Fibroblast of lung (primary cell): ENCODE measurements around the gene CCDC146. TPM values are rescaled to one million over a fixed set of nuclear protein-coding genes. Genes with fewer than 3 reads are reported as not detected.

Source experiments
- DNase-seq, 2 donors: peaks; one replicate each; pipeline versions ENCODE4 v3.0.0 to v3.0.0-alpha.2; 2010; ENCODE audit warnings: low read depth in 2 of 2
- H2AFZ ChIP-seq: 2 replicates; pipeline ENCODE4 v1.5.1; 2012; ENCODE audit warnings: low read length, control low read depth, inconsistent platforms
- H3K27ac ChIP-seq: 2 replicates; pipeline ENCODE4 v1.5.1; 2011; ENCODE audit warnings: low read length, control low read depth; ENCODE audit not compliant: insufficient read depth
- H3K27me3 ChIP-seq: 2 replicates; pipeline ENCODE4 v1.5.1; 2011; ENCODE audit warnings: mild to moderate bottlenecking, low read length; ENCODE audit not compliant: control insufficient read depth, insufficient read depth
- H3K36me3 ChIP-seq: 2 replicates; pipeline ENCODE4 v1.5.1; 2011; ENCODE audit warnings: low read length; ENCODE audit not compliant: control insufficient read depth, insufficient read depth
- H3K4me1 ChIP-seq: 2 replicates; pipeline ENCODE4 v1.5.1; 2011; ENCODE audit warnings: low read length; ENCODE audit not compliant: control insufficient read depth, insufficient read depth; ENCODE audit errors: extremely low read depth
- H3K4me2 ChIP-seq: 2 replicates; pipeline ENCODE4 v1.5.1; 2011; ENCODE audit warnings: low read length, control low read depth; ENCODE audit not compliant: insufficient read depth; ENCODE audit errors: extremely low read depth
- H3K4me3 ChIP-seq, 4 experiments: fragments of 200-600 bp in 1 of 4; sonication (generic) in 1 of 4; replicated peaks in 1 of 4; 2 replicates each; pipeline ENCODE4 v1.5.1; 2011 to 2016; ENCODE audit warnings: low read length in 4 of 4, low read depth in 3 of 4, mild to moderate bottlenecking in 3 of 4, control low read depth in 2 of 4, inconsistent platforms in 1 of 4, mixed read lengths in 1 of 4; ENCODE audit not compliant: insufficient read depth in 1 of 4; ENCODE audit errors: control extremely low read depth in 1 of 4
- H3K79me2 ChIP-seq: 2 replicates; pipeline ENCODE4 v1.5.1; 2012; ENCODE audit warnings: mild to moderate bottlenecking, low read length, inconsistent platforms; ENCODE audit not compliant: control insufficient read depth, insufficient read depth
- H3K9ac ChIP-seq: 2 replicates; pipeline ENCODE4 v1.5.1; 2011; ENCODE audit warnings: mild to moderate bottlenecking, low read length, control low read depth; ENCODE audit not compliant: insufficient read depth
- H3K9me3 ChIP-seq: 2 replicates; pipeline ENCODE4 v1.5.1; 2012; ENCODE audit warnings: low read depth, low read length; ENCODE audit not compliant: control insufficient read depth, insufficient read depth
- H4K20me1 ChIP-seq: 2 replicates; pipeline ENCODE4 v1.5.1; 2011; ENCODE audit warnings: low read length; ENCODE audit not compliant: control insufficient read depth, insufficient read depth; ENCODE audit errors: extremely low read depth
- CTCF ChIP-seq, 2 donors: IDR thresholded peaks in 1 of 2; conservative IDR thresholded peaks in 1 of 2; 1 replicate in 1 of 2; 2 replicates in 1 of 2; pipeline ENCODE4 v1.5.1; 2011 to 2012; ENCODE audit warnings: low read length in 2 of 2, control low read depth in 1 of 2, inconsistent platforms in 1 of 2, low read depth in 1 of 2, mild to moderate bottlenecking in 1 of 2
- EZH2 ChIP-seq: IDR thresholded peaks from 2 replicates; pipeline ENCODE4 v1.5.1; 2012; ENCODE audit warnings: low read length, control low read depth, mild to moderate bottlenecking; ENCODE audit errors: missing control alignments
- polyA plus RNA-seq, 2 donors: library from polyadenylated mRNA; depleted of rRNA in 1 of 2; stranded (reverse) in 1 of 2; unstranded in 1 of 2; fragments of >200 nt; gene quantifications; 2 replicates each; pipeline ENCODE4 v1.2.1, GENCODE V29; 2011 to 2012; ENCODE audit warnings: missing spikeins in 1 of 2
- total RNA-seq: library from RNA; depleted of rRNA; stranded (reverse); fragments of >200 nt; gene quantifications from 2 replicates; pipeline ENCODE4 v1.2.1, GENCODE V29; 2014

Gene CCDC146
- total and polyA plus RNA-seq, 2 donors (not counting 1 experiment from before 2014, with no cell fraction given) = 1.6 to 3.6 TPM

GRCh38 chr7:77254429-77254828 is 132.0 kb downstream of the CCDC146 start:
- H3K9ac ChIP-seq = no peak overlapping the region
- TF ChIP-seq EZH2 (no peak), CTCF (conservative IDR thresholded peaks at IDR 0.05 in 1 of 2, IDR thresholded peaks at IDR 0.05 in 1 of 2; ENCODE audit: low read depth in 1 of 2, low read length in 2 of 2) (no peak)
- DNase-seq = peak in 1 of 2 donors; percentile 44

GRCh38 chr7:77254915-77255314 is 132.5 kb downstream of the CCDC146 start:
- Histone ChIP-seq H3K4me2 (no peak overlapping the region), H3K79me2 (no peaks in the 10 kb centered on the region), H3K27ac (no peak overlapping the region), H3K36me3 (no peaks in the 10 kb centered on the region), H3K27me3 (no peaks in the 10 kb centered on the region), H3K4me3 (no peak overlapping the region), H3K4me1 (peaks cover 2% of the 10 kb centered on the region), H4K20me1 (no peaks in the 10 kb centered on the region), H3K9me3 (no peaks in the 10 kb centered on the region), H2AFZ (no peak overlapping the region), H3K9ac (no peak overlapping the region)
- no peak for DNase-seq
- TF ChIP-seq EZH2 (no peak), CTCF (conservative IDR thresholded peaks at IDR 0.05 in 1 of 2, IDR thresholded peaks at IDR 0.05 in 1 of 2; ENCODE audit: low read depth in 1 of 2, low read length in 2 of 2) (no peak)

More at GRCh38 chr7:77254429-77254828, 132.0 kb downstream of the CCDC146 start:
- no peaks in the 10 kb centered on the region for H4K20me1 ChIP-seq
- peaks cover 2% of the 10 kb centered on the region for H3K4me1 ChIP-seq
- H3K79me2 ChIP-seq = no peaks in the 10 kb centered on the region
- H3K27me3 ChIP-seq = no peaks in the 10 kb centered on the region
- H3K9me3 ChIP-seq = no peaks in the 10 kb centered on the region
- no peak overlapping the region for H2AFZ ChIP-seq
- H3K4me2 ChIP-seq = peak overlapping the region; percentile 32
- no peak overlapping the region for H3K4me3 ChIP-seq
- H3K36me3 ChIP-seq = no peaks in the 10 kb centered on the region
- H3K27ac ChIP-seq = no peak overlapping the region

GRCh38 chr7:77258014-77258413 is 135.6 kb downstream of the CCDC146 start:
- H3K36me3 ChIP-seq = no peaks in the 10 kb centered on the region
- H3K27ac ChIP-seq = no peak overlapping the region
- peak overlapping the region; percentile 9 for H3K4me2 ChIP-seq
- no peak for TF ChIP-seq CTCF (conservative IDR thresholded peaks at IDR 0.05 in 1 of 2, IDR thresholded peaks at IDR 0.05 in 1 of 2; ENCODE audit: low read depth in 1 of 2, low read length in 2 of 2)
- TF ChIP-seq EZH2 = no peak
- no peaks in the 10 kb centered on the region for H3K9me3 ChIP-seq
- no peak overlapping the region for H3K4me3 ChIP-seq
- no peaks in the 10 kb centered on the region for H3K79me2 ChIP-seq
- no peak overlapping the region for H3K9ac ChIP-seq
- peak; percentile 29 to 38 for DNase-seq
- H3K4me1 ChIP-seq = peaks cover 2% of the 10 kb centered on the region
- no peaks in the 10 kb centered on the region for H3K27me3 ChIP-seq
- H2AFZ ChIP-seq = no peak overlapping the region
- no peaks in the 10 kb centered on the region for H4K20me1 ChIP-seq
